GM21381 (cell line): ENCODE data around the gene ANKRD13D.

Experiments used
- ATAC-seq: cut with Tn5 transposase; IDR thresholded peaks from one replicate; pipeline ENCODE4 v1.9.1; 2021; ENCODE audit warnings: mild to moderate bottlenecking, moderate library complexity; ENCODE audit not compliant: unreplicated experiment

Gene ANKRD13D

DNA sequence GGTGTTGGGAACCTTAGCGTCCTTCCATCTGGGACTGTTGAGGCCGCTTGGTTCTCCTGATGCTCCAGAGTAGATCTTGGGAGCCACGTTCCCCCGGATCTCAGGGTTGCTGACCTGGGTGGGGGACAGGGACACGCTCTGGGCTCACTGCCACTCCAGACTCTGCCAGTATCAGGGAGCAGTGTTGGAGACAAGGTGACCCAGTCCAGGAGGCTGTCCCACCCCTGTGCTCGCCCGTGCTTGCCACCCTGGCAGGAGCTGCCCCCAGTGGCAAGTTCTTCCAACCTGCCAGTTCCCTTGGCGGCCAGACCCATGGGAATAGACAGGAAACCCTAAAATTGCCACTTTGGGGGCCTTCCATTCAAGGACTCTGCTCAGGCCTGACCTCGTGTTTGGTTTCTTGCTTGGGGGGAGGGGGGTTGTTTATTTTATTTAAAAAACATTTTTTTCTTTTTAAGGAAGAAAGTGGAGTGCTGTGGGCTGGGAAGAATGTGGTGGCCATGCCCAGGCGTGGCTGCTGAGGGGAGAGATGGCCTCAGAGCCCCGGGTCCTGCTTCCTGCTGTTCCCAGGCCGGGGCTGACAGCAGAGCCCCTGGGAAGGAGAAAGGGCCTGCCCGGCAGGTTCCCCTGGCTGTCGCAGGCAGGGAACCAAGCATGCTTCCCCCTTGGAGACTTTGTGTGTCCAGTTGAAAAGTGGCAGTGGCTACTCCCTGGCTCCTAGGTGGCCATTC lies 15.7 kb upstream of the ANKRD13D start:
- no peak for ATAC-seq

DNA sequence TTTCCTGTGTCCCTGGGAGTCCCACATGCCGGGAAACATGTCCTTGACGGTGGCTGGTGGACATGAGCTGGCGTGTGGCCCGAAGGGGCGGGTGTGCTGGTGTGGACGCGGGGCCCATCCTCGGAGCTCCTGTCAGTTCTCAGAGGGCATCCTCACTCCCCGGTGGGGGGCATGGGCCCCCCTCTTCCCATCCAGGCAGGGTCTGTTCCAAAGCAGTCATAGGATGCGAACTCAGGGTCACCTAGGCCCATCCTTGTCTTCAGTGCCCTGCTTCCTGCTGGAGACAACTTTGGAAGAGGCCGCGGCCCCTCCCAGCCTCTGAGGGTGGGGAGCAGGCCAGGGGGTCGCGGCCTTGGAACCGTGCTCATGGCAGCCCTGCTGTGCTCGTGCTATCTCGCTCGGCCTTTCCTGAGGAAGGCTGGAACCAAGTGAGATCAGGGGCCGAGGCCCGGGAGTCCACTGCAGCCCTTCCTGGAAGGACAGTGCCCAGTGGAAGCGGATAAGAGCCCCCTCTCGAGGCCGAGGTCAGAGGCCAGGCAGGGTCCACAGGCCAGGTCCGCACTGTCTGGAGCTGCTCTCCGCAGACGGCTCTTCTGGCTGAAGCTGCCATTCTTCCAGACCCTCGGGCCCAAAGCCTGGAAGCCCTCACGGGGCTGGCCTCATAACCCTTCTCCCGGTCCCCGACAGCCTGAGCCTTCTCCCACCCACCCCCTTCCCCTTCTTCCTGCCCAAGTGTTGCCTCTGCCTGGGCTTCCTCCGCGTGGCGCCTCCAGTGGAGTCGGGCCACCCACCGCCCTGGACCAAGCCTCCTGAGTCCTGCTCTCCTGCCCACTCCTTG lies 14.1 kb upstream of the ANKRD13D start:
- ATAC-seq: no peak

DNA sequence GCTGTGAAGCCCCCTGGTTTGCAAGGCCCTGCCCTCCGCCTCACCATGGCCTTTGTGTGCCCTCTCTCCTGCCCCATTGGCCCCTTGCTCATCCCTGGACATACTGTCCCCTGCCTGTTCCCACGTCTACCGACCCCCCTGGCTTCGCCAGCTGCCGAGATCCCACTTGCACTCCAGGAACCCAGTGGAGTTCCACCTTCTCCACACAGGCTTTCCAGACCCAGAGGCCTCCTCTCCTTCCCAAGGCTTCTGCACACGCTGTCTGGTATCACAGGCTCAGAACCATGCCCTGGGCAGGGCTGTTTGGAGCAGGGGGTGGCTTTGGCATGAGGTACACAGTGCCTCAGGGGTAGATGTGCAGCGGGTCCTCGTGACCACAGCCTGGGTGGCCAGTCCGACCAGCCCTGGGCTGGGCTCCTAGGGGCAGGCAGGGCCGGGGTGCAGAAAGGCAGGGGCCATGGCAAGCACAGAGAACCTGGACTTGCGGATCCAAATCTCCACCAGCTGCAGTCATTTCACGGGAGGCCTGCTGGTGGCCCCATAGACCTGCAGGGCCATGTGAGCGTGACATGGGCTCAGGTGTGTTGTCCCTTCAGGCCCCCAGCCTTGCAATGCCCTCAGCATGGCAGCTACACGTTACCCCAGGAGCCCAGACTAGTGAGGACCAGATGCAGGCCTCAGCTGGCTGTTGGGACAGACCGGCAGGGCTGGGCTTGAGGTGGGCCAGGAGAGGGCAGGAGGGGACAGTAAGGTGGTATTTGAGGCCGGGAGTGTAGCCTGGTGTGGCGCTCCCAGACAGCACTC lies 13.3 kb upstream of the ANKRD13D start:
- ATAC-seq: no peak

DNA sequence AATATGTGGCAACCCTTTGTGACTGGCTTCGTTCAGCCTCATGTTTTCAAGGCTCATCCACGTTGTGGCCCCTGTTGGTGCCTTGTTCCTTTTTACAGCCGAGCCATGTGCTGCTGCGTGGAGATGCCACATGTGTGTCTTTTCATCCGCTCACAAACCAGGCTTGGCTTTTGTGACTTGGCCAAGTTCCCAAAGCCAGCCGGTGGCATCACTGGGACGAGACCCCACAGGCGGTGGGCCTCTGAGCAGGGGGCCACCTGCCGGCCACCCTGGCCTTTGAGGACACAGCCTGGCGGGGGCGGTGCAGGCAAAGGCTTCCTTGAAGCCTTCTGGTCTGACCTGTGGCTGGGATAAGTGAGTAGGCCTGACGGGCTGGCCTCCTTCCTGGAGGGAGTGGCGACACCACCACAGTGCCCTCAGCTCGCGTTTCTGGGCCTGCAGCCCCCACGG lies 12.3 kb upstream of the ANKRD13D start:
- peak; percentile 36 for ATAC-seq

DNA sequence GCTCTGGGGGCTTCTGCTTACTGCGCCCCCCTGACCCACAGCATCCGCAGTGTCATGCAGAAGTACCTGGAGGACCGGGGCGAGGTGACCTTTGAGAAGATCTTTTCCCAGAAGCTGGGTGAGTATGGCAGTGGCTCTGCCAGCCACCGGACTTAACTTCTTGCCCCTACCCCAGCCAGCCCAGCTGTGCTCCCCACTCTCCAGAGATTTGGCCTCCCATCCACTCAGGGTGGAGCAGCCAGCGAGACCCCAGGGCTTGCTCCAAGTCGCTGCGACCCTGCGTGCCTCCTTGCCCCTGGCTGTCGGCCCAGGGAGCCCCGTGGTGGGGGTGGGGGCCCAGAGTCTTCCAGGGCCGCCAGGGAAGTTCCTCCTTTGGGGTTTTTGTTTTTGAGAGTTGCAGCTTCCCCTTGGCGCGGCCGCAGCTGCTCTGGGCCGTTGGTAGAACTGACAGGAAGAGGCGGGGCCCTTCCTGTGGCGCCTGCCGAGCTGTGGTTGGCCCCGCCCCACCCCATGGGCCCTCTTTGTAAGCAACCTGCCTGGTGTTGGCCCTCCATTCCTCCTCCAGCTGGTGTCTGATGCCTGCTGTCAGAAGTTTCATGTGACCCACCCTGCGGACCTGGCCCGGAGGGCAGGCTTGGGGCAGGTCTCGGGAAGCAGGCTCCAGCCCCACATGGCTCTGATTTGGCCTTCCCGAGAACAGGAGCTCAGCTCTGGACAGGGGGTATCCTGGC lies 11.7 kb upstream of the ANKRD13D start:
- ATAC-seq: peak; percentile 76

DNA sequence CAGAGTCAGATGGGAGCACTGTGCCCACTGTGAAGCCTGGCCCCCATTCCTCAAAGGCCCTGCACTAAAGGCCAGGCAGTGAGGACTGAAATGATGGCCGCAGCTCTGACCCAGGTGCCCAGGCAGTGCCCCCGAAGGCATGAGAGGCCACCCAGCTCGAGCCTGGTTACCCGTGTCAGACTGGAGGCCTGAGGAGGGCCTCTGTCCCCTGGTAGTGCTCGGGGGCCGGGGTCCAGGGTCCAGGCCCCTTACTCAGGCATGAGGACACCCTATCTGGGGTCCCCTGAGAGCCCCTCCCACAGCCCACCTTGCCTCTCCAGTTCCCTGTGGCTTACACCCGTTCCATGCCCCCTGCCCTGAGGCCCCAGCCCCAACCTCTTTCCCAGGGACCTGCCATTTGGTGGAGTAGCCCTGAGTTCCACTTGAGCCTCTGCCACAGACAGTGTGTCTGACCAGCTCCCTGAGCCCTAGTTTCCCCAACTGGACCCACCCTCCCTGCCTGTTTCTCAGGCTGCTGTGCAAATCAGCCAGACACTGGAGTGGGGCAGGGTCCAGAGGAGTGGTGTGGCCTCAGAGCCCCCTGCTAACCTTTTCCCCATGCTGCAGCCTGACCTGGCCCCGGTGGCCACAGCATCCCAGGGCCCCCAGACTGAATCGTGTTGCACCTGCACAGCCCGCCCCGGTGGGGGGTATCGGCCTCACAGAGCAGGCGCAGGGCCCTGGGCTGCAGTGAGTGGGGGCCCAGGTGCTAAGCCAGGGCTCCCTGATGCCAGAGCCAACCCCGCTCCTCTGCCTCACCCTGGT lies 10.8 kb upstream of the ANKRD13D start:
- ATAC-seq: no peak

DNA sequence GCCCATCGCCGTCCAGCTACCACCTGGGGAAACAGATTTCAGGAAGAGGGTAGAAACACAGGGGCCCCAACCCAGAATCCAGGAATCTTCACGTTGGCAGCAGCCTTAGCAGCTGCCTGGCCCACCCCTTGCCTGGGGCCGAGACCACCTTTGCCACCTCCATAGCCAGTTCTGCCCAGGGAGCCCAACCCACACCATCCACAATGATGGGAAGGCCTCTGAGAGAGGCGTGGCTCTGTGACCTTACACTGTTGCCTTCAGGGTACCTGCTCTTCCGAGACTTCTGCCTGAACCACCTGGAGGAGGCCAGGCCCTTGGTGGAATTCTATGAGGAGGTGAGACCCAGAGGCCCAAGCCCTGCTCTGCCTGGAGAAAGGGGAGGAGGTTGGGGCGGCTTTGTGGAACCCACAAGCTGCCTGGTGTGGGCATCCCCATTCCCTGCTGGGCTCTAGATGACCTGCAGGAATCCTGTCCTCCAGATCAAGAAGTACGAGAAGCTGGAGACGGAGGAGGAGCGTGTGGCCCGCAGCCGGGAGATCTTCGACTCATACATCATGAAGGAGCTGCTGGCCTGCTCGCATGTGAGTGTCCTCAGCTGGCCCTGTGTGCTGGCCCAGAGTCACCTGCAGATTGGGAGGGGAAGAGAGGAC lies 10.0 kb upstream of the ANKRD13D start:
- ATAC-seq: no peak

DNA sequence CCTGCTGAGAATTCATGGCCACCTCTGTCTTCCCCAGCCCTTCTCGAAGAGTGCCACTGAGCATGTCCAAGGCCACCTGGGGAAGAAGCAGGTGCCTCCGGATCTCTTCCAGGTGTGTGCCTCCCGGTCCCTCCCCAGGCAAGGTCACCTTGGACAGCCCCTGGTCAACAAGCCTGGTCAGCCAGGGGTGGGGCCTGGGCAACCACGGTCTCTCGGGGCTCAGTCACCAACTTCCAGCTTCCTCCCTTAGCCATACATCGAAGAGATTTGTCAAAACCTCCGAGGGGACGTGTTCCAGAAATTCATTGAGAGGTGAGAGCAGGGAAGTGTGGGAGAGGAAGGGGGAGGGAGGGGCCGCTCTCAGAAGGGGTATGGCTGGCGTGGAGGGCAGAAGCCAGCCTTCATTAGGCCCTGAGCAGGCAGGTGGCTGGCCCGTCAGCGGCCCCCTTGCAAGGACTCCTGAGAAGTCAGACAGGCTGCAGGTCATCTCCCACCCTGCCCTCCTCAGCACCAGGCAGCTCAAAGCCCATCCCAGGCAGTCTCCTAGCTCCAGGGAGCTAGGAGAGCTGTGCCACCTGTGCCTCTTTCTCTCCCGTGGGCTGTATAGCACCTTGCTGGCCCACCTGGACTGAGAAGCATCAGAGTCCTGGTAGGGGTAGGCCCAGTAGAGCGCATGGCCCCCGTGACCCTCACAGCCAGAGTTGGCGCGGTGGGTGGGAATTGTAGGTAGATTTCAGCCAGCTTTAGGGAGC lies 9.3 kb upstream of the ANKRD13D start:
- no peak for ATAC-seq

DNA sequence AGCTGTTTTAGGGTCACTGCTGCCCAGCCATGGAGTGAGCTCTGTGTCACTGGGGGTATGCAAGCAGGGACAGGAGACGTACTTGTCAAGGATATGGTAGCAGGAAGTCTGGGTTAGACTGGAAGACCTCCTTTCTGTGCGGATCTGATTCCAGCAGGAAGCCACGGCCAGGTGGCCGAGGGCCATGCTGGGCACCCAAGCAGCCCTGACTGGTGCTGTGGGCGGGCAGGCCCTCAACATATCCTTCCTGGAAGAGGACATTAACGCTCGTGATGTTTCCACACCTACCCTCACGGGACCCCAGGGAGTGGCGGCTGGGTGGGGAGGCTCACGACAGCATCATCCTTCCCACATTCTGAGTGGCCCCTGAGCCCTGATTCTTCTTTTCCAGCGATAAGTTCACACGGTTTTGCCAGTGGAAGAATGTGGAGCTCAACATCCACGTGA lies 8.7 kb upstream of the ANKRD13D start:
- ATAC-seq: no peak

DNA sequence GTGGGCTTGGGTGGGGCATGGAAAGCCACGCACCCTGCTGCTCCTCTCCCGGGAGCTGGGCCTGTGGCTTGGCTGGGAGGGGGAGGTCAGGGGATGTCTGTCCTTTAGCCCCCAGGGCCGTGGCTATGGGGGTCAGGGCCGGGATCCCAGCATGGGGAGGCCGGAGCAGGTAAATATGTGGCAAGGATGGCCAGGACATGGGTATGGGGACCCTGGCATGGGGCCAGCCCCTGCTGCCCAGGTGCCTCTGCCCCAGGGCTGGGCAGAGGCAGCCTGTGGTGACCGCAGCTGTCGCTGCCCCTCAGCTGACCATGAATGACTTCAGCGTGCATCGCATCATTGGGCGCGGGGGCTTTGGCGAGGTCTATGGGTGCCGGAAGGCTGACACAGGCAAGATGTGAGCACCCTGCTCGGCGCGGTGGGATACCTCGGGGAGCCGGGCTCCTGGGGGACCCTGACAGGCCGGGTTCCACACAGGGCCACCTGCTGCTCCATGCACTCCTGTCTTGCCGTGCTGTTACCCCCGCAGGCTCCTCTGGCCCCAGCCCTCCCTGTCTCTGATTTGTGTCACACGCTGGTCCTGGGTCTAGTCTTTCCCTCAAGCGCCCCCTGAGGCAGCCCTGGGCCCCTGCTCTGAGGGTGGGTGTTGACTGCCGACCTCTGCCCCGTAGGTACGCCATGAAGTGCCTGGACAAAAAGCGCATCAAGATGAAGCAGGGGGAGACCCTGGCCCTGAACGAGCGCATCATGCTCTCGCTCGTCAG lies 8.1 kb upstream of the ANKRD13D start:
- no peak for ATAC-seq

DNA sequence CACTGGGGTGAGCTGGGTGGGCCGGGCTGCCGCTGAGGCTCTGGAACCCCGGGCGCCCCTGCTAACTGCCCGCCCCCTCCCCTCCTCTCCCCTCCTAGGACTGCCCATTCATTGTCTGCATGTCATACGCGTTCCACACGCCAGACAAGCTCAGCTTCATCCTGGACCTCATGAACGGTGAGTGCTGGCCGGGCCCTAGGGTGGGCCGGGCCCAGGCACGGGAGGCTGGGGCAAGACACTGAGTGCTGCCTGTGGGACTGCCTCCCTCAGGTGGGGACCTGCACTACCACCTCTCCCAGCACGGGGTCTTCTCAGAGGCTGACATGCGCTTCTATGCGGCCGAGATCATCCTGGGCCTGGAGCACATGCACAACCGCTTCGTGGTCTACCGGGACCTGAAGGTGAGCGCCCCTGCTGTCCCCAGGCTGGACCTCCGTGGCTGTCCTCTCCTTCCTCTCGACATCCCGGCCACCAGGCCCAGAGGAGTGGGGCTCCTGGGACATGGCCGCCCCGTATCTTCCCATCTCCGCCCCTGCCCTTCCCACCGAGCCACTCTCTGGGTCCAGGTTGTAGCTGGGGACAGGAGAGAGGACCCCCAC lies 7.5 kb upstream of the ANKRD13D start:
- ATAC-seq: no peak

DNA sequence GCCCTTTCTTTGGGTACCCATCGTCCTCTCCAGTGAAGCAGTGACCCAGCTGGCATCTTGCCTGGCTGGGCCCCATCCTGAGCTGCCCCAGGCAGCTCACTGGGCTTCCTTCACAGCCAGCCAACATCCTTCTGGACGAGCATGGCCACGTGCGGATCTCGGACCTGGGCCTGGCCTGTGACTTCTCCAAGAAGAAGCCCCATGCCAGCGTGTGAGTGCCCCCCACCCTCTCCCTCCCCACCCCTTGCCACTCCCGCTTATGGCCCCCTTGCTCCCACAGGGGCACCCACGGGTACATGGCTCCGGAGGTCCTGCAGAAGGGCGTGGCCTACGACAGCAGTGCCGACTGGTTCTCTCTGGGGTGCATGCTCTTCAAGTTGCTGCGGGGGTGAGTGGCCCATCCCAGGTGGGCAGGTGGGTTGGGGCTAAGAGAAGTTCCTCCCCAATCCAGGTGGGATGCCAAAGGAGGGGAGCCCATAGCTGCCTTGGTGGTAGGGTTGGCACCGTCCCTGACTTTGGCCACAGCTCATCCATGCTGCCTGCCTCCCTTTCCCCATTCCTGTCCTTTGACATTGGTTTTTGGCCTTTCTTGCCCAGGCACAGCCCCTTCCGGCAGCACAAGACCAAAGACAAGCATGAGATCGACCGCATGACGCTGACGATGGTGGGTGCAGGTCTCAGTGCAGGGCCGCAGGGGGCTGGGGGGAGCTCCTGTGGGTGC lies 6.8 kb upstream of the ANKRD13D start:
- no peak for ATAC-seq

DNA sequence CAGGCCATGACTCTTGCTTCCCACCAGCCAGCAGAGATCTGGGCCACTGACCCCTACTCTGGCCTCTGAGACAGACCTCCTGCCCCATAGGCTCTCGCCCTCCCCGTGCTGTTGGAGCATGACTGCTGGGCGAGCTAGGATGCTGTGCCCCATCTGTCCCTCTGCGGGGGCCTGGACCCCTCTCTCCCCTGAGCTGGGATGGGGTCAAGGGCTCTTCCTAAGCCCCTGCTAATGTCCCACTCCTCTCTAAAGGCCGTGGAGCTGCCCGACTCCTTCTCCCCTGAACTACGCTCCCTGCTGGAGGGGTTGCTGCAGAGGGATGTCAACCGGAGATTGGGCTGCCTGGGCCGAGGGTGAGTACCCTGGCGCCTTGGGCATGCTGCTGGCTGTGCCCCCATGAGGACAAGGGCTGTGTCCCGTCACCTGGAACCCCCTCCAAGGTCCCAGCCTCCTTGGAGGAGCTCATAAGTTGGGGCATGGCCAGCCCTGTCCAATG lies 6.2 kb upstream of the ANKRD13D start:
- no peak for ATAC-seq

DNA sequence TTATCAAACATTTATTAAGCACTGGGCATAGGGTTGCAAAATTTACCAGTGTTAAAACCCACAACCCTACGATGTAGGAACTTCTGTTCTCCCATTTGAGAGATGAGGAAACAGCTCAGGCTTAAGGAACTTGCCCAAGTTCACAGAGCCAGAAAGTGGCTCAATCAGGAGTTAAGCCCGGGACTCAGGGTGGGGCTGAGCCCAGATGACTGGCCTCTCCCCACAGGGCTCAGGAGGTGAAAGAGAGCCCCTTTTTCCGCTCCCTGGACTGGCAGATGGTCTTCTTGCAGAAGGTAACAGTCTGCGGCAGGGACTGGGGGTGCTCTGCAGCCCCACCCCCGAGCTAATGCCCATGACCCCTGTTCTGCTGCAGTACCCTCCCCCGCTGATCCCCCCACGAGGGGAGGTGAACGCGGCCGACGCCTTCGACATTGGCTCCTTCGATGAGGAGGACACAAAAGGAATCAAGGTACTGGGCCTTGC lies 5.6 kb upstream of the ANKRD13D start:
- no peak for ATAC-seq

DNA sequence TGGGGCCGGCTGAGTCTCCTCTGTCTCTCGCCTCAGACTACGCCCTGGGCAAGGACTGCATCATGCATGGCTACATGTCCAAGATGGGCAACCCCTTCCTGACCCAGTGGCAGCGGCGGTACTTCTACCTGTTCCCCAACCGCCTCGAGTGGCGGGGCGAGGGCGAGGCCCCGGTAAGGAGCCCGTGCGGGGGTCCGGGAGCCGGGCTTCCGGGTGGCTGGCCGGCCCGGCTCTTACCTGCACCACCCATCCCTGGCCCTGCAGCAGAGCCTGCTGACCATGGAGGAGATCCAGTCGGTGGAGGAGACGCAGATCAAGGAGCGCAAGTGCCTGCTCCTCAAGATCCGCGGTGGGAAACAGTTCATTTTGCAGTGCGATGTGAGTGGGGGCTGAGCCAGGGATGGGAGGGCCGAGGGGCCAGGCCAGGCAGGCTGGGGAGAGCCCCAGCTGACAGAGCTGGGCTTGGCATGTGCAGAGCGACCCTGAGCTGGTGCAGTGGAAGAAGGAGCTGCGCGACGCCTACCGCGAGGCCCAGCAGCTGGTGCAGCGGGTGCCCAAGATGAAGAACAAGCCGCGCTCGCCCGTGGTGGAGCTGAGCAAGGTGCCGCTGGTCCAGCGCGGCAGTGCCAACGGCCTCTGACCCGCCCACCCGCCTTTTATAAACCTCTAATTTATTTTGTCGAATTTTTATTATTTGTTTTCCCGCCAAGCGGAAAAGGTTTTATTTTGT lies 4.1 kb upstream of the ANKRD13D start:
- ATAC-seq: no peak
